Fibroblast of peridontal ligament (primary cell): ENCODE results near the gene CPXCR1.
"Not testable (repeated sequence)": the region's sequence is repeated elsewhere in the genome, so short reads cannot be mapped to it uniquely, and the experiment has no call there.

ENCODE experiments used
- DNase-seq: peaks from one replicate; pipeline ENCODE4 v3.0.0-alpha.2; 2010; ENCODE audit errors: extremely low read depth

Gene CPXCR1

GRCh38 chrX:88746925-88747324 lies at the start of gene CPXCR1:
Gene CPXCR1 (plus strand): TSS chrX:88747225. CDS start chrX:88753415, 6,190 bp downstream.
- no peak for DNase-seq

- no peak for DNase-seq
Observed at GRCh38 chrX:88735835-88736234, 11.2 kb upstream of the CPXCR1 start.

GRCh38 chrX:88746215-88746614 lies 810 bp upstream of the CPXCR1 start:
- DNase-seq = not testable (repeated sequence)

- not testable (repeated sequence) for DNase-seq
Observed at GRCh38 chrX:88752339-88752738, 5.3 kb downstream of the CPXCR1 start.

- no peak for DNase-seq
Observed at GRCh38 chrX:88789825-88790224, 42.8 kb downstream of the CPXCR1 start.
